Measurements from ENCODE around the gene FOXK1.

The FOXK1 gene

GRCh38 chr7:4785371-4785770 lies 103.3 kb downstream of the FOXK1 start:
- no peak for TF ChIP-seq CTCF (IDR thresholded peaks at IDR 0.05)

- TF ChIP-seq CTCF (IDR thresholded peaks at IDR 0.05), result no peak
Observed at GRCh38 chr7:4786015-4786414, 103.9 kb downstream of the FOXK1 start.

GRCh38 chr7:4787541-4787940 lies 105.4 kb downstream of the FOXK1 start:
- TF ChIP-seq CTCF (IDR thresholded peaks at IDR 0.05), result no peak

- no peak for TF ChIP-seq CTCF (IDR thresholded peaks at IDR 0.05)
Observed at GRCh38 chr7:4787947-4788626, 106.0 kb downstream of the FOXK1 start.

GRCh38 chr7:4788627-4789189 lies 106.6 kb downstream of the FOXK1 start:
- no peak for TF ChIP-seq CTCF (IDR thresholded peaks at IDR 0.05)

- no peak for TF ChIP-seq CTCF (IDR thresholded peaks at IDR 0.05)
Observed at GRCh38 chr7:4789194-4790077, 107.3 kb downstream of the FOXK1 start.

GRCh38 chr7:4790078-4790465 lies 108.0 kb downstream of the FOXK1 start:
- no peak for TF ChIP-seq CTCF (IDR thresholded peaks at IDR 0.05)

All from LNCAP (cell line).